T-helper 2 cell treated with Interferon-gamma antibody and Interleukin-4, amounts not matched to agents 100 ng/mL and 5 ng/mL, for 36 hours (primary cell): ENCODE results near the gene PRG2. TPM values are rescaled to one million over a fixed set of nuclear protein-coding genes. Genes with fewer than 3 reads are reported as not detected.

ENCODE experiments used
- intact Hi-C: fragments of 100-400 bp; cut with micrococcal nuclease; formaldehyde crosslinking; loops from one replicate; pipeline ENCODE4 v1.15.1; 2023
- total RNA-seq: library from RNA; stranded (reverse); gene quantifications from 2 replicates; pipeline ENCODE4 v1.2.3, GENCODE V29; 2022

Gene PRG2, protein sequence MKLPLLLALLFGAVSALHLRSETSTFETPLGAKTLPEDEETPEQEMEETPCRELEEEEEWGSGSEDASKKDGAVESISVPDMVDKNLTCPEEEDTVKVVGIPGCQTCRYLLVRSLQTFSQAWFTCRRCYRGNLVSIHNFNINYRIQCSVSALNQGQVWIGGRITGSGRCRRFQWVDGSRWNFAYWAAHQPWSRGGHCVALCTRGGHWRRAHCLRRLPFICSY
- 0.45 TPM in 1 of 2 replicates, not detected in the other for total RNA-seq

DNA sequence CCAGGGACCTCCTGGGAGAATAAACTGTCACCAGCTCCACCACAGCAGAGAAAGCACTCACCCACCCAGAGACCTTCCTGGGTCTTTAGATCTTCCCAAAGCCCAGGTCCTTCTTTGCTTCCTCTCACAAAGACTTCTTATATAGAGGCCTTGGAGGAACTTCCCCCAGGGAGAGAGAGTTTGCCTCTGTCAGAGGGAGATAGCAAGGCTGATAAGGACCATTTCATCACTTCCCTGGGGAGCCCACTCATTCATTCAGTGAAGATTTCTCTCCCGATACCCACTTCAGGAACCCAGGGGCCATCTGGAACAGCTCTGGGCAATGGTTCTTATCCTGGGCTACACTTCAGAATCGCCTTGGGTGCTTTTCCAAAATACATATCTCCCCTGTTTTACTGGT lies at the start of gene PRG2:
PRG2 (minus strand) TSS at position 116 of the 400 bp plus-strand sequence. CDS start 706 bp downstream, outside the sequence.
- intact Hi-C loops, result no loop called here

DNA sequence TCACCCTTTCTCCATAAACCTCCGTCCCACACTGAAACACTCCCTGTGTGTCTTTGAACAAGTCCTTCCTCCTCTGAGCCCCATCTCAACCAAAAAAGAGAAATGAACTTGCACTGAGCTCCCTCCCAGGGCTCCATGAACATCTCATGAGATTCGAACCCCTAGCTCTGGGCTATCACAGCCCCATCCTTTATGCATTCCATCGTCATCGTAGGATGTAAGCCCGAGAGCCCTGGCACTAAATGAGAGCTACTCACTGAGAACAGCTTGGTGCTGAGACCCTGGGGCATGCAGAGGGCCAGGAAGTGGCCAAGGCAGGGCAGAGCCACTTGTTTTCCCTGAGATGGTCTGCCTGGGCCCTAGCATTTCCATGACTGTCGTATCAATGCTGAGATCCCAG lies 49.3 kb upstream of the PRG2 start:
- intact Hi-C loops, result no loop called here

GRCh38 chr11:57438345-57439285 lies 48.2 kb upstream of the PRG2 start:
- intact Hi-C loops, result no loop called here

GRCh38 chr11:57436031-57436430 lies 45.6 kb upstream of the PRG2 start:
- intact Hi-C loops, result no loop called here

- intact Hi-C loops, result no loop called here
These were observed 44.4 kb upstream of the PRG2 start for GRCh38 chr11:57434640-57435546.

DNA sequence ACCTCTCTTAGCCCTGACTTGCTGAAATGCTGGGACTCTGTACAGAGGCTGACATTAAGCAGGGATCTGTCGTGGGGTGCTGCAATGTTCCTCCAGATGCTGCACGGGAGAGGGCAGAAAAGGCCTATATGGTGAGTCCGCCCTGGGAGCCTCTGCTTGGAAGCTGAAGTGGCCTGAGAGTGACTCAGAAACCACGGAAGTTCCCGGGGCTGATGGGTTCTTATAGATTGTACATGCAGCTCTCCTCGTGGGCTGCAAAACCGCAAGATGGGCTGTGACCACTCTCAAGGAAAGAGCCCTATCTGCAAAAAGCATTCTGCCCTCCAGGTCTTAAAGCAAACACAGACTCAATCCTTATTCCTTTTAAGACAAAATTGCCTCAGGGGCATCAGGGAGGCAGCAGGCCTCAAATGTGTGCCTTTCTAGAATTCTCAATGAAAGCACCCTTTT lies 42.3 kb upstream of the PRG2 start:
- intact Hi-C loops, result no loop called here

DNA sequence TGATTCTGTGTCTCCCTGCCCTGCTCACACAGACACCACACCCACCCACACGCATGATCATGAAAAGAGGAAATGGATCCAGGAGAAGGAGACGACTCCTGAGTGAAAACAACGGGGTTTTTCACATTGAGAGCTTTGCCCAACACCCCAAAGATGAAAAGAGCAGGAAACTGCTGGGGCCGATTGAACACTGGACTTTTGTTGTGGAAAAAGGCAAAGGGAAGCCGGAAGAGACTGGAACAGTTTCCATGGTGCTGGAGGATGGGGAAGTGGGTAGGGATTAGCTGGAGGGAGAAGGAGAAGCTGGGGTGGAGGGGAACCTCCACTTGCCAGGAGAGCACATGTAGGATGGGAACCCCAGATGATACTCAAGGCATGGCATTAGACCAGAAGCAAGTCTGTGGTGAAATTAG lies 41.7 kb upstream of the PRG2 start:
- intact Hi-C loops, result no loop called here

GRCh38 chr11:57430952-57431351 lies 40.5 kb upstream of the PRG2 start:
- intact Hi-C loops, result no loop called here

DNA sequence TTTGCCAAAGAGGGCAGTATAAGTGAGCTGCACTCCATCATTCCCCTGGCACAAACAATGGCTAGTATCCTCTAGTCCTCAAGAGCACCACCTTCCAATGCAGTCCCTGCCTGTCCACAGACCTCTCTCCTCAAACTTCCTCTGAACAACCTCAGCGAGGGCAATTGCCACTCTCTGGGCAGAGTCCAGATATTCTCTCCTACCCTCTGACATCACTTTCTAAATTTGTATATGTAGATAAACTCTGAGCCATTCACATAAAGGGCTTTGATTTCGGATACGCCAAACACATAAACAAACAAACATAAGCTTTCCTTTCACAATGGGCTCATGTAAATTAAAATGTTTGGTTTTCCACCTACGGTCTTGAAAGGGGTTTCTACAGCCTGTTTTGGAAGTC lies 39.5 kb upstream of the PRG2 start:
- intact Hi-C loops, result loop anchor here (5.0 kb wide), 1 partner anchor 1147 kb away; the partner anchor contains the start of genes LPXN and ZFP91

GRCh38 chr11:57428643-57429042 lies 38.2 kb upstream of the PRG2 start:
- intact Hi-C loops, result loop anchor here (5.0 kb wide), 1 partner anchor 1149 kb away; the partner anchor contains the start of genes LPXN and ZFP91

DNA sequence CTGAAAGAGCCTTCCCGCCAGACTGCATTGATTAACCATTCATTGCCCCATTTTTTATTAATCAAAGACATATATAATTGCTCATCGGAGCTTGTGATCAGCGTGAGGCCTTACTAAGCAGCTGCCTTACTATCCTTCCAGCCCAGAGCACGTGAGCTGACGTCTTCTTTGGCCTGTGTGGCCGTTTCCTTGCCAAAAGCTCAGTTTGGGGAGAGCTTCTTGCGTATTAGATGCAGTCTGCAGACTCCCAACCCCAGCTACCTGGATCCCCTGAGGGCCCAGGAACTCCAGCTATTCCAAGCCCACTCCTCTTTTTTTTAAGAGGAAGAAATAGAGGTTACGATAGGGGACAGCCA lies 37.3 kb upstream of the PRG2 start:
- intact Hi-C loops, result loop anchor here (1.0 to 5.0 kb wide), 3 partner anchors 32 to 1150 kb away; partner anchors contain the start of genes LPXN, TIMM10 and ZFP91

- intact Hi-C loops, result loop anchor here (1.0 to 5.0 kb wide), 4 partner anchors 32 to 1150 kb away; partner anchors contain the start of genes LPXN, MED19, TIMM10 and TMX2
These were observed 36.7 kb upstream of the PRG2 start, which contains the start of gene SLC43A3 for GRCh38 chr11:57426929-57427726. TSS of gene SLC43A3 (minus strand) at chr11:57427121. CDS start at chr11:57426172, 949 bp downstream.

GRCh38 chr11:57426439-57426928 lies 36.0 kb upstream of the PRG2 start:
- intact Hi-C loops, result loop anchor here (1.0 to 5.0 kb wide), 2 partner anchors 286 to 1151 kb away; partner anchors contain the start of genes LPXN, MED19, TMX2 and ZFP91

- intact Hi-C loops, result loop anchor here (1.0 to 5.0 kb wide), 5 partner anchors 91 to 1151 kb away; partner anchors contain the start of genes LPXN, MED19, SSRP1 and TMX2
These were observed 35.4 kb upstream of the PRG2 start for GRCh38 chr11:57425565-57426438.

GRCh38 chr11:57424792-57425564 lies 34.5 kb upstream of the PRG2 start:
- intact Hi-C loops, result loop anchor here (1.0 to 5.0 kb wide), 4 partner anchors 90 to 1152 kb away; partner anchors contain the start of genes LPXN, SSRP1, UBE2L6 and ZFP91

DNA sequence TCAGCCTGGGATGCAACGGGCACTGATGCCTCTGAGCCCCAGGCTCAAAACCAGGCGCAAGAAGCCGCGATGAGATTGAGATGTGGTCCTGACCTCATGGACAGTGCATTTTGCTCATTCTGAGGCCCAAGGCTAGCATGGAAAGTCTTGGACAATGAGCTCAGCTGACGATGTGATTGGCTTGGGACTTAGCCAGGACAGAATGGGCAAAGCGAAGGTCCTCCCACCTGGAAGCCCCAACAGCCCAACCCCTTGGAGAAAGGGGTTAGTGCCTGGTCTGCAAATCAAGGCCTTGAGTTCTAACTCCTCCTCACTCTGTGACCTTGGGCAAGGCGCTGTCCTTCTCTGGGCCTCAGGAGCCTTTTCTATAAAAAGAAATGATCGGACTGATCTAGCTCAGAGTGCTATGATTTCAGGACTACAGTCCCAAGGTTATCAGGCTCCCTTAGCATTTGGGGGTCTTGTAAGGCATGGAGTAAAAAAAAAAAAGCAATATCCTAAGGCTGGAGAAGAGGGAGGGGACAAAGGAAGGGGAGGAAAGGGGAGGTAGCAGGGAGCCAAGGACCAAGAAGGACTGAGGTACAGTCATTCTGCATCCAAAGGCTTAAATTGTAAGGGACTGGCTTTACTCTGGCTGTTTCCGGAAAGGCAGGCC lies 33.8 kb upstream of the PRG2 start:
- intact Hi-C loops, result loop anchor here (2.0 kb wide), 2 partner anchors 89 to 143 kb away; partner anchors contain the start of genes SSRP1 and UBE2L6

- intact Hi-C loops, result no loop called here
These were observed 32.2 kb upstream of the PRG2 start for GRCh38 chr11:57422669-57423068.
